ENCODE results near the gene LRAT.
"Not testable (repeated sequence)": the region's sequence is repeated elsewhere in the genome, so short reads cannot be mapped to it uniquely, and the experiment has no call there.

Gene LRAT

DNA sequence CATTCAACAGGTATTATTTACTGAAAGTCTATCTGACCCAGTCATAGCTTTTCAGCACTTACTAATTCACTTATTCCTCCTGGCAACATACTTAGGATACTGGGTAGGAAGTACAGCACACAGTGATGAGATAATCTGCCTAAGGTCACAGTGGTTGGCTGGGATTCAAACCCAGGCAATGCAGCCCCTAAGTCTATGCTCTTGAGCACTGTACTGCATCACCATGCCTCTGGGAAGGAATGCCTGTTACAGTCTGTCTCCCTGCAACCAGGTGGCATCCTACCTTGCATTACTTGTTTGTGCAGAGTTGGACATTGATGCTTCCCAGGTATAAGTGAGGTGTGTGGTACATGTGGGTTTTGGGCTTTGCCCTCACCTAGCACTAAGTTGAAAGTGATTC is 21.5 kb upstream of the LRAT start:
- no peak overlapping the region for H3K4me2 ChIP-seq (ENCODE audit: low read length)
- no peaks in the 10 kb centered on the region for H3K27me3 ChIP-seq (ENCODE audit: low read depth, low read length)
- H3K9me3 ChIP-seq (ENCODE audit: insufficient read depth, low read length) = no peaks in the 10 kb centered on the region
- H3K9ac ChIP-seq (ENCODE audit: low read length) = no peak overlapping the region
- H3K4me1 ChIP-seq (ENCODE audit: low read length) = no peaks in the 10 kb centered on the region
- TF ChIP-seq EZH2phosphoT487 (IDR thresholded peaks at IDR 0.05; ENCODE audit: low read depth) = no peak
- TF ChIP-seq, protein P1, sequence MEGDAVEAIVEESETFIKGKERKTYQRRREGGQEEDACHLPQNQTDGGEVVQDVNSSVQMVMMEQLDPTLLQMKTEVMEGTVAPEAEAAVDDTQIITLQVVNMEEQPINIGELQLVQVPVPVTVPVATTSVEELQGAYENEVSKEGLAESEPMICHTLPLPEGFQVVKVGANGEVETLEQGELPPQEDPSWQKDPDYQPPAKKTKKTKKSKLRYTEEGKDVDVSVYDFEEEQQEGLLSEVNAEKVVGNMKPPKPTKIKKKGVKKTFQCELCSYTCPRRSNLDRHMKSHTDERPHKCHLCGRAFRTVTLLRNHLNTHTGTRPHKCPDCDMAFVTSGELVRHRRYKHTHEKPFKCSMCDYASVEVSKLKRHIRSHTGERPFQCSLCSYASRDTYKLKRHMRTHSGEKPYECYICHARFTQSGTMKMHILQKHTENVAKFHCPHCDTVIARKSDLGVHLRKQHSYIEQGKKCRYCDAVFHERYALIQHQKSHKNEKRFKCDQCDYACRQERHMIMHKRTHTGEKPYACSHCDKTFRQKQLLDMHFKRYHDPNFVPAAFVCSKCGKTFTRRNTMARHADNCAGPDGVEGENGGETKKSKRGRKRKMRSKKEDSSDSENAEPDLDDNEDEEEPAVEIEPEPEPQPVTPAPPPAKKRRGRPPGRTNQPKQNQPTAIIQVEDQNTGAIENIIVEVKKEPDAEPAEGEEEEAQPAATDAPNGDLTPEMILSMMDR (IDR thresholded peaks at IDR 0.05; ENCODE audit: low read depth, low read length) = no peak
- H4K20me1 ChIP-seq (ENCODE audit: insufficient read depth, low read length) = no peaks in the 10 kb centered on the region
- H3K79me2 ChIP-seq (ENCODE audit: low read length) = no peaks in the 10 kb centered on the region
- no peak overlapping the region for H2AFZ ChIP-seq (ENCODE audit: low read depth, low read length)
- H3K27ac ChIP-seq (ENCODE audit: low read length) = no peak overlapping the region
- no peaks in the 10 kb centered on the region for H3K36me3 ChIP-seq (replicated peaks; ENCODE audit: low read depth, low read length)
- H3K4me3 ChIP-seq (ENCODE audit: low read length) = no peak overlapping the region

- not testable (repeated sequence) for H3K27me3 ChIP-seq (ENCODE audit: low read depth, low read length); H2AFZ ChIP-seq (ENCODE audit: low read depth, low read length); H3K9ac ChIP-seq (ENCODE audit: low read length); H3K4me3 ChIP-seq (ENCODE audit: low read length); H3K4me2 ChIP-seq (ENCODE audit: low read length); H3K79me2 ChIP-seq (ENCODE audit: low read length); H3K4me1 ChIP-seq (ENCODE audit: low read length); H3K27ac ChIP-seq (ENCODE audit: low read length); H3K9me3 ChIP-seq (ENCODE audit: insufficient read depth, low read length); H3K36me3 ChIP-seq (replicated peaks; ENCODE audit: low read depth, low read length); H4K20me1 ChIP-seq (ENCODE audit: insufficient read depth, low read length)
These were observed 20.2 kb upstream of the LRAT start for GRCh38 chr4:154723601-154724000.

DNA sequence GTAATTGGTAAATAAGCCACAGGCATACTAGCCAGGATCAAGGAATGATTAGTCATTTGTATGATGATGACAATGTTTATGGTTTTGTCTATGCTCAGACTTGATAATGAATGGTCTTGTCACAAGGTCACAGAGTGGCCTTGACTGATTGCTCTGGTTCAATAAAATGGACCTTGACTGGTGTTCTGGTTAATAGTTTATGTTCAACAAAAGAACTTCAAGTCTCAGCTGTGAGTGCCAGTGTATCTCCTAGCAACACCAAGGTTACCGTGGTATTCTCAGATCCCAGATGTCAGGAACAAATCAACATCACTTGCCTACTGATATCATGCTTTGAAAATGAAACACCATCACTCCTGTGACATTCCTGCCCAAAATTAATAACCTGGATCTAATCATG is 16.3 kb upstream of the LRAT start:
- Histone ChIP-seq H3K36me3 (replicated peaks; ENCODE audit: low read depth, low read length) (no peaks in the 10 kb centered on the region), H3K4me1 (ENCODE audit: low read length) (no peaks in the 10 kb centered on the region), H3K9me3 (ENCODE audit: insufficient read depth, low read length) (no peaks in the 10 kb centered on the region), H3K9ac (ENCODE audit: low read length) (no peak overlapping the region), H3K27ac (ENCODE audit: low read length) (no peak overlapping the region), H4K20me1 (ENCODE audit: insufficient read depth, low read length) (no peaks in the 10 kb centered on the region), H3K4me3 (ENCODE audit: low read length) (no peak overlapping the region), H3K27me3 (ENCODE audit: low read depth, low read length) (no peaks in the 10 kb centered on the region), H3K79me2 (ENCODE audit: low read length) (no peaks in the 10 kb centered on the region), H2AFZ (ENCODE audit: low read depth, low read length) (no peak overlapping the region), H3K4me2 (ENCODE audit: low read length) (no peak overlapping the region)
- no peak for TF ChIP-seq EZH2phosphoT487 (IDR thresholded peaks at IDR 0.05; ENCODE audit: low read depth)

DNA sequence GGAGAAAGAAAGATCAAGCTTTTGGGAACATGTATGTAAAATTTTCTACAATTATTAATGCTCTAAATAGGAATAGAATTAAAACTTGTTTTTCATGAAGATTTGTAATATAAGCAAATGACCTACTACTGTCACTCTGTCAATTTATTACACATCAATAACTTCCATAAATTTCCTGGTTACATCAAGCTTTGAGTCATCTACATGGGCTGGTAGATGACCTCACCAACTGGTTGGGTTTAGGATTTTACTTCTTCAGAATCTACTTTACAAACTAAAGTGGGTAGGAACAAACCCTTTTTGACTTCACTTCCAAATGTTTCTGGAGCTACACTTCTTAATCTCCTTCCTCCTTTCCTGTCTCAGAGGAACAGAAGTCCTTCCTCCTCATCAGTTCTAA is 12.0 kb upstream of the LRAT start:
- Histone ChIP-seq H3K9ac (ENCODE audit: low read length) (no peak overlapping the region), H3K9me3 (ENCODE audit: insufficient read depth, low read length) (no peaks in the 10 kb centered on the region), H3K27me3 (ENCODE audit: low read depth, low read length) (no peaks in the 10 kb centered on the region), H3K4me2 (ENCODE audit: low read length) (no peak overlapping the region), H2AFZ (ENCODE audit: low read depth, low read length) (no peak overlapping the region), H3K27ac (ENCODE audit: low read length) (no peak overlapping the region), H3K4me3 (ENCODE audit: low read length) (no peak overlapping the region), H3K79me2 (ENCODE audit: low read length) (no peaks in the 10 kb centered on the region), H4K20me1 (ENCODE audit: insufficient read depth, low read length) (no peaks in the 10 kb centered on the region), H3K4me1 (ENCODE audit: low read length) (no peaks in the 10 kb centered on the region), H3K36me3 (replicated peaks; ENCODE audit: low read depth, low read length) (no peaks in the 10 kb centered on the region)
- TF ChIP-seq EZH2phosphoT487 (IDR thresholded peaks at IDR 0.05; ENCODE audit: low read depth) = no peak
- TF ChIP-seq, protein P1 (IDR thresholded peaks at IDR 0.05; ENCODE audit: low read depth, low read length) = no peak

- TF ChIP-seq, protein P1 (IDR thresholded peaks at IDR 0.05; ENCODE audit: low read depth, low read length) = no peak
- Histone ChIP-seq H2AFZ (ENCODE audit: low read depth, low read length) (no peak overlapping the region), H3K9me3 (ENCODE audit: insufficient read depth, low read length) (no peaks in the 10 kb centered on the region)
These were observed 11.1 kb upstream of the LRAT start for GRCh38 chr4:154732669-154733068.

More at GRCh38 chr4:154732669-154733068, 11.1 kb upstream of the LRAT start:
- H3K36me3 ChIP-seq (replicated peaks; ENCODE audit: low read depth, low read length) = no peaks in the 10 kb centered on the region
- H3K9ac ChIP-seq (ENCODE audit: low read length) = no peak overlapping the region
- H3K79me2 ChIP-seq (ENCODE audit: low read length) = no peaks in the 10 kb centered on the region
- no peaks in the 10 kb centered on the region for H3K27me3 ChIP-seq (ENCODE audit: low read depth, low read length)
- H4K20me1 ChIP-seq (ENCODE audit: insufficient read depth, low read length) = no peaks in the 10 kb centered on the region
- no peaks in the 10 kb centered on the region for H3K4me1 ChIP-seq (ENCODE audit: low read length)
- no peak overlapping the region for H3K27ac ChIP-seq (ENCODE audit: low read length)
- H3K4me2 ChIP-seq (ENCODE audit: low read length) = no peak overlapping the region
- no peak overlapping the region for H3K4me3 ChIP-seq (ENCODE audit: low read length)
